Activated CD4-positive, alpha-beta T cell treated with anti-CD3 and anti-CD28 coated beads, Interleukin-2, amount 10 ng/mL, durations not matched to agents 7 days and 5 days (primary cell): ENCODE data around the gene MRFAP1L1. TPM values are rescaled to one million over a fixed set of nuclear protein-coding genes. Genes with fewer than 3 reads are reported as not detected.

ENCODE experiments used
- CTCF ChIA-PET: fragments of 350-600 bp; sonication (Branson Sonifier 250); formaldehyde crosslinking; loops from one replicate; lab custom pipeline; 2021; ENCODE audit warnings: antibody characterized with exemption; lab: Charles Lee
- POLR2A ChIA-PET: fragments of 350-600 bp; sonication (Branson Sonifier 250); formaldehyde crosslinking; loops from one replicate; lab custom pipeline; 2021; ENCODE audit warnings: antibody characterized with exemption; lab: Charles Lee
- DNase-seq: peaks from one replicate; pipeline ENCODE4 v3.0.0-alpha.2; 2020
- H3K27ac Mint-ChIP-seq: one replicate; pipeline ENCODE4 v1.8.0; 2021; ENCODE audit warnings: mild to moderate bottlenecking, moderate library complexity, mixed read lengths
- H3K27me3 Mint-ChIP-seq: one replicate; pipeline ENCODE4 v1.8.0; 2021; ENCODE audit warnings: mixed read lengths
- H3K36me3 Mint-ChIP-seq: one replicate; pipeline ENCODE4 v1.8.0; 2021; ENCODE audit warnings: low read depth, mixed read lengths
- H3K4me1 Mint-ChIP-seq: one replicate; pipeline ENCODE4 v1.8.0; 2021; ENCODE audit warnings: mixed read lengths
- H3K4me3 Mint-ChIP-seq: one replicate; pipeline ENCODE4 v1.8.0; 2021; ENCODE audit warnings: mild to moderate bottlenecking, moderate library complexity, mixed read lengths
- H3K9me3 Mint-ChIP-seq: one replicate; pipeline ENCODE4 v1.8.0; 2021; ENCODE audit warnings: mixed read lengths
- total RNA-seq, 2 experiments: library from RNA; stranded (reverse); gene quantifications; one replicate each; pipeline ENCODE4 v1.2.3, GENCODE V29; 2021

The MRFAP1L1 gene
- total RNA-seq, 2 experiments from 2014 or later, result 74.5 to 74.9 TPM

- DNase-seq, result no peak
- H3K36me3 Mint-ChIP-seq, result no peaks in the 10 kb centered on the region
- POLR2A ChIA-PET, result no interaction called here
- no peak overlapping the region for H3K27ac Mint-ChIP-seq
- H3K4me3 Mint-ChIP-seq, result no peak overlapping the region
- peaks cover 11% of the 10 kb centered on the region for H3K4me1 Mint-ChIP-seq
- no peaks in the 10 kb centered on the region for H3K9me3 Mint-ChIP-seq
- CTCF ChIA-PET, result interaction anchor here (0.6 to 1.8 kb wide), 3 partner anchors 28 to 1055 kb away, joined by 3 to 4 read pairs (median 3); no protein-coding TSS in a partner anchor
- H3K27me3 Mint-ChIP-seq, result peaks cover 2% of the 10 kb centered on the region
These were observed 39.9 kb upstream of the MRFAP1L1 start for GRCh38 chr4:6749340-6750171.

GRCh38 chr4:6748286-6748685 lies 38.6 kb upstream of the MRFAP1L1 start:
- DNase-seq, result no peak
- Mint-ChIP-seq H3K4me3 (no peak overlapping the region), H3K36me3 (no peaks in the 10 kb centered on the region), H3K27ac (no peak overlapping the region), H3K4me1 (peaks cover 11% of the 10 kb centered on the region), H3K9me3 (no peaks in the 10 kb centered on the region), H3K27me3 (peaks cover 2% of the 10 kb centered on the region)
- ChIA-PET POLR2A (no interaction called here), CTCF (interaction anchor here (0.7 to 1.8 kb wide), 2 partner anchors 125 to 251 kb away, joined by 4 read pairs; no protein-coding TSS in a partner anchor)

- Mint-ChIP-seq H3K4me3 (no peak overlapping the region), H3K27me3 (peaks cover 2% of the 10 kb centered on the region), H3K27ac (no peak overlapping the region), H3K9me3 (no peaks in the 10 kb centered on the region), H3K36me3 (no peaks in the 10 kb centered on the region), H3K4me1 (peaks cover 11% of the 10 kb centered on the region)
- ChIA-PET POLR2A (no interaction called here), CTCF (interaction anchor here (2.0 kb wide), 1 partner anchor 127 kb away, joined by 9 read pairs; no protein-coding TSS in a partner anchor)
- DNase-seq, result no peak
These were observed 37.8 kb upstream of the MRFAP1L1 start for GRCh38 chr4:6747294-6748051.

- ChIA-PET CTCF (interaction anchor here (2.0 kb wide), 1 partner anchor 127 kb away, joined by 9 read pairs; no protein-coding TSS in a partner anchor), POLR2A (no interaction called here)
- H3K36me3 Mint-ChIP-seq, result no peaks in the 10 kb centered on the region
- DNase-seq, result no peak
- no peaks in the 10 kb centered on the region for H3K9me3 Mint-ChIP-seq
- H3K4me3 Mint-ChIP-seq, result no peak overlapping the region
- no peak overlapping the region for H3K27ac Mint-ChIP-seq
- H3K4me1 Mint-ChIP-seq, result peaks cover 8% of the 10 kb centered on the region
- peaks cover 2% of the 10 kb centered on the region for H3K27me3 Mint-ChIP-seq
These were observed 37.1 kb upstream of the MRFAP1L1 start for GRCh38 chr4:6746721-6747293.

- CTCF ChIA-PET, result interaction anchor here (0.6 to 0.7 kb wide), 2 partner anchors 30 to 124 kb away, joined by 3 read pairs; no protein-coding TSS in a partner anchor
- Mint-ChIP-seq H3K9me3 (no peaks in the 10 kb centered on the region), H3K4me3 (no peak overlapping the region), H3K4me1 (no peaks in the 10 kb centered on the region), H3K36me3 (no peaks in the 10 kb centered on the region), H3K27ac (no peak overlapping the region), H3K27me3 (peaks cover 4% of the 10 kb centered on the region)
- DNase-seq, result no peak
- POLR2A ChIA-PET, result interaction anchor here (0.6 kb wide), 1 partner anchor 95 kb away, joined by 6 read pairs; no protein-coding TSS in a partner anchor
These were observed 33.3 kb upstream of the MRFAP1L1 start for GRCh38 chr4:6742989-6743388.

GRCh38 chr4:6742507-6742906 lies 32.8 kb upstream of the MRFAP1L1 start:
- H3K27ac Mint-ChIP-seq, result no peak overlapping the region
- ChIA-PET POLR2A (interaction anchor here (0.6 kb wide), 1 partner anchor 96 kb away, joined by 6 read pairs; no protein-coding TSS in a partner anchor), CTCF (no interaction called here)
- H3K36me3 Mint-ChIP-seq, result no peaks in the 10 kb centered on the region
- H3K4me3 Mint-ChIP-seq, result no peak overlapping the region
- H3K27me3 Mint-ChIP-seq, result peaks cover 4% of the 10 kb centered on the region
- DNase-seq, result no peak
- no peaks in the 10 kb centered on the region for H3K9me3 Mint-ChIP-seq
- no peaks in the 10 kb centered on the region for H3K4me1 Mint-ChIP-seq

GRCh38 chr4:6740347-6740746 lies 30.7 kb upstream of the MRFAP1L1 start:
- Mint-ChIP-seq H3K4me3 (no peak overlapping the region), H3K27me3 (peaks cover 6% of the 10 kb centered on the region), H3K9me3 (no peaks in the 10 kb centered on the region), H3K27ac (no peak overlapping the region), H3K36me3 (no peaks in the 10 kb centered on the region), H3K4me1 (no peaks in the 10 kb centered on the region)
- POLR2A ChIA-PET, result no interaction called here
- CTCF ChIA-PET, result no interaction called here
- no peak for DNase-seq

- ChIA-PET POLR2A (no interaction called here), CTCF (no interaction called here)
- H3K36me3 Mint-ChIP-seq, result no peaks in the 10 kb centered on the region
- no peak for DNase-seq
- H3K4me1 Mint-ChIP-seq, result no peaks in the 10 kb centered on the region
- no peaks in the 10 kb centered on the region for H3K9me3 Mint-ChIP-seq
- peaks cover 5% of the 10 kb centered on the region for H3K27me3 Mint-ChIP-seq
- no peak overlapping the region for H3K4me3 Mint-ChIP-seq
- no peak overlapping the region for H3K27ac Mint-ChIP-seq
These were observed 30.3 kb upstream of the MRFAP1L1 start for GRCh38 chr4:6739920-6740319.

GRCh38 chr4:6734165-6734786 lies 24.6 kb upstream of the MRFAP1L1 start:
- H3K4me1 Mint-ChIP-seq, result no peaks in the 10 kb centered on the region
- no peak for DNase-seq
- H3K36me3 Mint-ChIP-seq, result no peaks in the 10 kb centered on the region
- H3K4me3 Mint-ChIP-seq, result no peak overlapping the region
- H3K27ac Mint-ChIP-seq, result no peak overlapping the region
- H3K9me3 Mint-ChIP-seq, result no peaks in the 10 kb centered on the region
- peaks cover 4% of the 10 kb centered on the region for H3K27me3 Mint-ChIP-seq
- ChIA-PET POLR2A (no interaction called here), CTCF (interaction anchor here (0.9 to 1.4 kb wide), 2 partner anchors 8 to 139 kb away, joined by 4 to 6 read pairs; no protein-coding TSS in a partner anchor)

- Mint-ChIP-seq H3K36me3 (no peaks in the 10 kb centered on the region), H3K9me3 (no peaks in the 10 kb centered on the region), H3K27ac (no peak overlapping the region), H3K4me3 (no peak overlapping the region), H3K27me3 (peaks cover 3% of the 10 kb centered on the region), H3K4me1 (peaks cover under 1% of the 10 kb centered on the region)
- DNase-seq, result no peak
- POLR2A ChIA-PET, result no interaction called here
- CTCF ChIA-PET, result interaction anchor here (1.1 kb wide), 1 partner anchor 152 kb away, joined by 4 read pairs; no protein-coding TSS in a partner anchor
These were observed 23.9 kb upstream of the MRFAP1L1 start for GRCh38 chr4:6733358-6734164.

- no peak overlapping the region for H3K4me3 Mint-ChIP-seq
- peaks cover 9% of the 10 kb centered on the region for H3K4me1 Mint-ChIP-seq
- H3K9me3 Mint-ChIP-seq, result no peaks in the 10 kb centered on the region
- H3K27me3 Mint-ChIP-seq, result peaks cover 2% of the 10 kb centered on the region
- H3K36me3 Mint-ChIP-seq, result no peaks in the 10 kb centered on the region
- POLR2A ChIA-PET, result no interaction called here
- CTCF ChIA-PET, result interaction anchor here (0.6 to 1.1 kb wide), 3 partner anchors 13 to 350 kb away, joined by 3 to 4 read pairs (median 3); no protein-coding TSS in a partner anchor
- no peak overlapping the region for H3K27ac Mint-ChIP-seq
- DNase-seq, result no peak
These were observed 23.0 kb upstream of the MRFAP1L1 start for GRCh38 chr4:6732441-6733357.
